Neural progenitor cell (in vitro differentiated cells): ENCODE measurements around the gene MGA. TPM values are rescaled to one million over a fixed set of nuclear protein-coding genes. Genes with fewer than 3 reads are reported as not detected.

Experiments
- DNase-seq: peaks from one replicate; pipeline ENCODE4 v3.0.0-alpha.2; 2016; ENCODE audit warnings: low spot score
- H2AFZ ChIP-seq: fragments of 200-600 bp; sonication (generic); replicated peaks from 2 replicates; pipeline ENCODE4 v1.6.1; 2016; ENCODE audit warnings: antibody characterized with exemption
- H3F3A ChIP-seq: fragments of 200-600 bp; sonication (generic); 2 replicates; pipeline ENCODE4 v1.6.1; 2016; ENCODE audit warnings: antibody characterized with exemption, low read depth
- H3K27ac ChIP-seq: fragments of 200-600 bp; sonication (generic); 2 replicates; pipeline ENCODE4 v1.5.1; 2016; ENCODE audit warnings: mild to moderate bottlenecking
- H3K27me3 ChIP-seq: fragments of 200-600 bp; sonication (generic); 2 replicates; pipeline ENCODE4 v1.6.1; 2016; ENCODE audit warnings: mild to moderate bottlenecking, moderate library complexity
- H3K36me3 ChIP-seq: fragments of 200-600 bp; sonication (generic); 2 replicates; pipeline ENCODE4 v1.5.1; 2016
- H3K4me1 ChIP-seq: fragments of 200-600 bp; sonication (generic); 2 replicates; pipeline ENCODE4 v1.6.1; 2016; ENCODE audit warnings: mixed run types
- H3K4me2 ChIP-seq: fragments of 200-600 bp; sonication (generic); 2 replicates; pipeline ENCODE4 v1.6.1; 2016
- H3K4me3 ChIP-seq: fragments of 200-600 bp; sonication (generic); 2 replicates; pipeline ENCODE4 v1.5.1; 2016
- H3K79me2 ChIP-seq: fragments of 200-600 bp; sonication (generic); 2 replicates; pipeline ENCODE4 v1.6.1; 2016; ENCODE audit warnings: low read depth
- H3K9ac ChIP-seq: fragments of 200-600 bp; sonication (generic); 2 replicates; pipeline ENCODE4 v1.6.1; 2016
- H3K9me3 ChIP-seq: fragments of 200-600 bp; sonication (generic); 2 replicates; pipeline ENCODE4 v1.5.1; 2016; ENCODE audit warnings: low read depth
- H4K20me1 ChIP-seq: fragments of 200-600 bp; sonication (generic); 2 replicates; pipeline ENCODE4 v1.6.1; 2016; ENCODE audit warnings: low read depth
- H3K27ac Mint-ChIP-seq: 3 replicates; pipeline ENCODE4 v1.8.0; 2021; ENCODE audit warnings: mixed read lengths
- H3K27me3 Mint-ChIP-seq: 2 replicates; pipeline ENCODE4 v1.8.0; 2022; ENCODE audit warnings: low read depth, mild to moderate bottlenecking, inconsistent platforms, moderate library complexity, mixed read lengths; ENCODE audit not compliant: insufficient read depth
- H3K36me3 Mint-ChIP-seq: 3 replicates; pipeline ENCODE4 v1.8.0; 2021; ENCODE audit warnings: mixed read lengths
- H3K4me1 Mint-ChIP-seq: 3 replicates; pipeline ENCODE4 v1.8.0; 2021; ENCODE audit warnings: mixed read lengths
- H3K4me3 Mint-ChIP-seq: 3 replicates; pipeline ENCODE4 v1.8.0; 2021; ENCODE audit warnings: mild to moderate bottlenecking, moderate library complexity, mixed read lengths
- H3K9me3 Mint-ChIP-seq: 3 replicates; pipeline ENCODE4 v1.8.0; 2020; ENCODE audit warnings: mixed read lengths
- EZH2 ChIP-seq: fragments of 200-600 bp; sonication (generic); IDR thresholded peaks from 2 replicates; pipeline ENCODE4 v1.6.1; 2017; ENCODE audit warnings: antibody characterized with exemption, mild to moderate bottlenecking, moderate library complexity
- EZH2phosphoT487 ChIP-seq: fragments of 200-600 bp; sonication (generic); IDR thresholded peaks from 2 replicates; pipeline ENCODE4 v1.6.1; 2017; ENCODE audit warnings: antibody characterized with exemption
- total RNA-seq: library from RNA; depleted of rRNA; stranded (reverse); fragments of >200 nt; gene quantifications from 2 replicates; pipeline ENCODE4 v1.2.3, GENCODE V29; 2015; ENCODE audit warnings: low replicate concordance
- TF ChIP-seq, protein P1 (sequence below): fragments of 200-600 bp; sonication (generic); IDR thresholded peaks from 2 replicates; pipeline ENCODE4 v1.5.1; 2017; ENCODE audit warnings: antibody characterized with exemption, mild to moderate bottlenecking

Gene MGA
- total RNA-seq, 1 donor from 2014 or later, result 73.4 TPM

DNA sequence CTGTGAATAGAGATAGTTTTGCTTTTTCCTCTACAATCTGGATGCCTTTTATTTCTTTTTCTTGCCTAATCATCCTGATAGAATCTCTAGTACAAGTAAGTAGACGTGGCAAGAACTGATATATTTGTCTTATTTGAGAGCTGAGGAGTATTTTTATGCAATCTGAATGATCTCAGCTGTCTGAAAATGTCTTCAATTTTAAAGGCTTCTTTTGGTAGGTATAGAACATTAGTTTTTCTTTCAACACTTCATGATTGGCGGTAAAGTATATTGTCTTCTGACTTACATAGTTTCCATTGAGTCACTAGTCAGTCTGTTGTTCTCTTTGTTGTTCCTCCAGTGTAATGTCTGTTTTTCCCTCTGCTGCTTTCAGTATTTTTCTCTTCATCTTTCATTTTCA lies 31.3 kb downstream of the MGA start:
- H3K4me3 Mint-ChIP-seq, result no peak overlapping the region
- H3K9ac ChIP-seq, result no peak overlapping the region
- H2AFZ ChIP-seq, result no peak overlapping the region
- peaks cover 100% of the 10 kb centered on the region for H3K79me2 ChIP-seq
- no peak overlapping the region for H3K4me3 ChIP-seq
- TF ChIP-seq, protein P1, sequence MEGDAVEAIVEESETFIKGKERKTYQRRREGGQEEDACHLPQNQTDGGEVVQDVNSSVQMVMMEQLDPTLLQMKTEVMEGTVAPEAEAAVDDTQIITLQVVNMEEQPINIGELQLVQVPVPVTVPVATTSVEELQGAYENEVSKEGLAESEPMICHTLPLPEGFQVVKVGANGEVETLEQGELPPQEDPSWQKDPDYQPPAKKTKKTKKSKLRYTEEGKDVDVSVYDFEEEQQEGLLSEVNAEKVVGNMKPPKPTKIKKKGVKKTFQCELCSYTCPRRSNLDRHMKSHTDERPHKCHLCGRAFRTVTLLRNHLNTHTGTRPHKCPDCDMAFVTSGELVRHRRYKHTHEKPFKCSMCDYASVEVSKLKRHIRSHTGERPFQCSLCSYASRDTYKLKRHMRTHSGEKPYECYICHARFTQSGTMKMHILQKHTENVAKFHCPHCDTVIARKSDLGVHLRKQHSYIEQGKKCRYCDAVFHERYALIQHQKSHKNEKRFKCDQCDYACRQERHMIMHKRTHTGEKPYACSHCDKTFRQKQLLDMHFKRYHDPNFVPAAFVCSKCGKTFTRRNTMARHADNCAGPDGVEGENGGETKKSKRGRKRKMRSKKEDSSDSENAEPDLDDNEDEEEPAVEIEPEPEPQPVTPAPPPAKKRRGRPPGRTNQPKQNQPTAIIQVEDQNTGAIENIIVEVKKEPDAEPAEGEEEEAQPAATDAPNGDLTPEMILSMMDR, result no peak
- no peak for TF ChIP-seq EZH2phosphoT487
- TF ChIP-seq EZH2, result no peak
- H3F3A ChIP-seq, result peaks cover 3% of the 10 kb centered on the region
- no peak overlapping the region for H3K27ac ChIP-seq
- peaks cover 2% of the 10 kb centered on the region for H3K27me3 Mint-ChIP-seq
- peaks cover 62% of the 10 kb centered on the region for H4K20me1 ChIP-seq
- H3K4me1 ChIP-seq, result no peaks in the 10 kb centered on the region
- peaks cover 3% of the 10 kb centered on the region for H3K4me1 Mint-ChIP-seq
- H3K9me3 Mint-ChIP-seq, result no peaks in the 10 kb centered on the region
- H3K27me3 ChIP-seq, result no peaks in the 10 kb centered on the region
- no peaks in the 10 kb centered on the region for H3K36me3 ChIP-seq
- no peak overlapping the region for H3K4me2 ChIP-seq
- H3K9me3 ChIP-seq, result no peaks in the 10 kb centered on the region
- DNase-seq, result no peak
- peak overlapping the region; percentile 1 for H3K27ac Mint-ChIP-seq
- peaks cover 9% of the 10 kb centered on the region for H3K36me3 Mint-ChIP-seq

GRCh38 chr15:41692049-41692448 lies 31.8 kb downstream of the MGA start:
- H3K4me1 Mint-ChIP-seq, result peaks cover 3% of the 10 kb centered on the region
- H3K4me3 Mint-ChIP-seq, result no peak overlapping the region
- no peak overlapping the region for H3K9ac ChIP-seq
- peak overlapping the region; percentile 43 for H3K27ac ChIP-seq
- no peak overlapping the region for H2AFZ ChIP-seq
- peaks cover 2% of the 10 kb centered on the region for H3K27me3 Mint-ChIP-seq
- no peaks in the 10 kb centered on the region for H3K9me3 Mint-ChIP-seq
- peaks cover 12% of the 10 kb centered on the region for H3K36me3 Mint-ChIP-seq
- H3K27me3 ChIP-seq, result no peaks in the 10 kb centered on the region
- no peaks in the 10 kb centered on the region for H3K4me1 ChIP-seq
- H3K9me3 ChIP-seq, result no peaks in the 10 kb centered on the region
- H3K4me3 ChIP-seq, result no peak overlapping the region
- no peaks in the 10 kb centered on the region for H3K36me3 ChIP-seq
- H4K20me1 ChIP-seq, result peaks cover 60% of the 10 kb centered on the region
- peak overlapping the region; percentile 1 for H3K27ac Mint-ChIP-seq
- peaks cover 3% of the 10 kb centered on the region for H3F3A ChIP-seq
- no peak overlapping the region for H3K4me2 ChIP-seq
- DNase-seq, result no peak
- TF ChIP-seq EZH2phosphoT487, result no peak
- peaks cover 100% of the 10 kb centered on the region for H3K79me2 ChIP-seq

DNA sequence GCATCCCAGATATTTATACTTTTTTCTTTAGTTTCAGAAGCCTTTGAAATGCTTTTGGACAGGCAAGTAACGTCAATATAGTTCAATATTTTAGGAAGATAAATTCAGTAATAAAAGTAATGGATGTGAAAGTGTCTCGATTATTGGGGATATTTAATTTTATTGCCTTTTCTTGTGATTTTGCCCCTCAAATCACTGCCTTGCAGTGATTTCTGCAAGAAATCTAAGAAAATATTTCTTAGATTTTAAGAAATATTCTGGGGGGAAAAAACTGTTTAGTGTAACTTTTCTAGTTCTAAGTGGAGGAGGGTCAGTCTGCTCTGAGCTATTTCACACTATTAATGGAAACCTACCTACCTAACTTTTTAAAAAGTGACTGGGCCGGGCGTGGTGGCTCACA lies 33.6 kb downstream of the MGA start:
- peaks cover 16% of the 10 kb centered on the region for H3K36me3 Mint-ChIP-seq
- H3K9me3 Mint-ChIP-seq, result no peaks in the 10 kb centered on the region
- peaks cover 3% of the 10 kb centered on the region for H3F3A ChIP-seq
- H3K36me3 ChIP-seq, result no peaks in the 10 kb centered on the region
- H4K20me1 ChIP-seq, result peaks cover 44% of the 10 kb centered on the region
- no peak overlapping the region for H3K27ac Mint-ChIP-seq
- H3K27ac ChIP-seq, result no peak overlapping the region
- TF ChIP-seq EZH2phosphoT487 (no peak), EZH2 (no peak)
- TF ChIP-seq, protein P1, result no peak
- H3K4me1 Mint-ChIP-seq, result peaks cover 3% of the 10 kb centered on the region
- no peak for DNase-seq
- H3K4me2 ChIP-seq, result no peak overlapping the region
- no peak overlapping the region for H2AFZ ChIP-seq
- no peak overlapping the region for H3K4me3 ChIP-seq
- H3K9ac ChIP-seq, result no peak overlapping the region
- no peaks in the 10 kb centered on the region for H3K4me1 ChIP-seq
- H3K79me2 ChIP-seq, result peaks cover 98% of the 10 kb centered on the region
- H3K27me3 Mint-ChIP-seq, result peaks cover 2% of the 10 kb centered on the region
- H3K4me3 Mint-ChIP-seq, result no peak overlapping the region
- no peaks in the 10 kb centered on the region for H3K9me3 ChIP-seq
- no peaks in the 10 kb centered on the region for H3K27me3 ChIP-seq

DNA sequence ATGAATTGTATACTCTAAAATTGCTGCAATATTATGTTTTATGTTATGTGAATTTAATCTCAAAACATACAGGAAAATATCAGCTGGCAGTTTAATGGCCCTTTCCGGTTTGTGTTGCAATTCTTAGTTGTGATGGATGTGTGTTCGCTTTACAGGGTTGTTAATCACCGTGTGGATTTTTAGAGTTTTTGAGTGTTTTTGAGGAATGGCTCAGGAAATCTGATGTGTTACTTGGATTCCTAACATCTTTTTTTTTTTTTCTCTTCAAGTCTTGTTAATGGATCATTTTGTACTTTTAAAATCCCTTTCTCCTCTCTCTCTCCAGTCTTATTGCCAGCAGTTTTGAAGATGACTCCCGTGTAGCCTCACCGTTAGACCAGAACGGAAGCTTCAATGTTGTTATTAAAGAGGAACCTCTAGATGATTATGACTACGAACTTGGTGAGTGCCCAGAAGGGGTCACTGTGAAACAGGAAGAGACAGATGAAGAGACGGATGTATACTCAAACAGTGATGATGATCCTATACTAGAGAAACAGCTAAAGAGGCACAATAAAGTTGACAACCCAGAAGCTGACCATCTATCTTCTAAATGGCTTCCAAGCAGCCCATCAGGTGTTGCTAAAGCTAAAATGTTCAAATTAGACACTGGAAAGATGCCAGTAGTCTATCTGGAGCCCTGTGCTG lies 35.7 kb downstream of the MGA start:
- no peaks in the 10 kb centered on the region for H3K9me3 ChIP-seq
- H3K9ac ChIP-seq, result no peak overlapping the region
- no peak overlapping the region for H3K4me2 ChIP-seq
- H3K36me3 Mint-ChIP-seq, result peaks cover 24% of the 10 kb centered on the region
- H3K27me3 ChIP-seq, result no peaks in the 10 kb centered on the region
- peaks cover 25% of the 10 kb centered on the region for H4K20me1 ChIP-seq
- H3K4me3 ChIP-seq, result no peak overlapping the region
- H3K9me3 Mint-ChIP-seq, result no peaks in the 10 kb centered on the region
- peaks cover 92% of the 10 kb centered on the region for H3K79me2 ChIP-seq
- no peak for DNase-seq
- no peaks in the 10 kb centered on the region for H3K4me1 ChIP-seq
- H3K36me3 ChIP-seq, result peaks cover 3% of the 10 kb centered on the region
- peaks cover 3% of the 10 kb centered on the region for H3K4me1 Mint-ChIP-seq
- H3F3A ChIP-seq, result peaks cover 3% of the 10 kb centered on the region
- H2AFZ ChIP-seq, result no peak overlapping the region
- H3K27me3 Mint-ChIP-seq, result peaks cover 2% of the 10 kb centered on the region
- no peak overlapping the region for H3K27ac Mint-ChIP-seq
- TF ChIP-seq, protein P1, result no peak
- TF ChIP-seq EZH2, result no peak
- no peak for TF ChIP-seq EZH2phosphoT487
- no peak overlapping the region for H3K27ac ChIP-seq
- no peak overlapping the region for H3K4me3 Mint-ChIP-seq
